K562 (cell line): ENCODE results near the gene ATP2A1. TPM values are rescaled to one million over a fixed set of nuclear protein-coding genes. Genes with fewer than 3 reads are reported as not detected.
A peak's percentile ranks its signal among the peaks of the same experiment; 100 is the strongest.

Source experiments
- ATAC-seq: fragments of 200-7000 bp; cut with Tn5 transposase; 3 replicates; pipeline ENCODE4 v1.9.1; 2020; ENCODE audit warnings: moderate library complexity
- BruUV-seq: library from RNA; stranded (reverse); fragments of 400-500 nt; replicated peaks from 2 replicates; lab custom pipeline; 2021; lab: Mats Ljungman, UMichigan
- CTCF ChIA-PET: fragments of 300-600 bp; formaldehyde crosslinking; extraction: SDS; loops from one replicate; lab custom pipeline; 2021; ENCODE audit warnings: low intra/inter-chr PET ratio; lab: Yijun Ruan, JAX
- POLR2A ChIA-PET: fragments of 300-600, 350-650 bp; sonication (Branson Sonifier 250); formaldehyde crosslinking; extraction: SDS; loops from one replicate; lab custom pipeline; 2021; ENCODE audit warnings: antibody characterized with exemption, inconsistent platforms; lab: Yijun Ruan, JAX
- DNase-seq, 4 experiments: peaks; one replicate each; pipeline versions ENCODE4 v3.0.0 to v3.0.0-alpha.2; 2011 to 2018; ENCODE audit warnings: low spot score in 3 of 4, mixed read lengths in 3 of 4; ENCODE audit errors: extremely low read depth in 1 of 4
- FAIRE-seq: peaks from 2 replicates; lab custom pipeline; 2011; peaks lifted over from hg19 to GRCh38; lab: Jason Lieb, UNC
- H2AFZ ChIP-seq: 2 replicates; pipeline ENCODE4 v1.6.0; 2011; ENCODE audit warnings: low read depth, low read length, control low read depth, inconsistent platforms
- H3K27ac ChIP-seq: fragments of 200-600 bp; 3 replicates; pipeline ENCODE4 v1.8.0; 2011; ENCODE audit warnings: low read depth, mild to moderate bottlenecking, control low read depth, inconsistent platforms, low read length, moderate library complexity, mixed read lengths; ENCODE audit errors: extremely low read depth
- H3K27me3 ChIP-seq, 2 experiments: fragments of 300-600 bp in 1 of 2; 2 replicates in 1 of 2; 3 replicates in 1 of 2; pipeline versions ENCODE4 v1.6.0 to v1.8.0; 2011; ENCODE audit warnings: inconsistent platforms in 2 of 2, low read length in 2 of 2, mild to moderate bottlenecking in 1 of 2, mixed read lengths in 1 of 2, moderate library complexity in 1 of 2; ENCODE audit not compliant: control insufficient read depth in 2 of 2, insufficient read depth in 2 of 2
- H3K36me3 ChIP-seq: fragments of 300-600 bp; 3 replicates; pipeline ENCODE4 v1.8.0; 2011; ENCODE audit warnings: mild to moderate bottlenecking, low read length, inconsistent platforms; ENCODE audit not compliant: control insufficient read depth, insufficient read depth
- H3K4me1 ChIP-seq, 2 experiments: fragments of 200-600 bp in 1 of 2; replicated peaks in 1 of 2; 2 replicates in 1 of 2; 3 replicates in 1 of 2; pipeline versions ENCODE4 v1.5.1 to v1.8.0; 2011; ENCODE audit warnings: inconsistent platforms in 2 of 2, low read length in 2 of 2, mild to moderate bottlenecking in 1 of 2, mixed read lengths in 1 of 2, moderate library complexity in 1 of 2; ENCODE audit not compliant: control insufficient read depth in 2 of 2, insufficient read depth in 2 of 2
- H3K4me2 ChIP-seq: 2 replicates; pipeline ENCODE4 v1.6.1; 2011; ENCODE audit warnings: low read length, control low read depth, inconsistent platforms, mixed read lengths; ENCODE audit not compliant: insufficient read depth
- H3K4me3 ChIP-seq: fragments of 200-600 bp; sonication (generic), shearing (Covaris generic); 2 replicates; pipeline ENCODE4 v1.5.1; 2016; ENCODE audit warnings: control low read depth, inconsistent platforms
- H3K79me2 ChIP-seq: fragments of 200-600 bp; 3 replicates; pipeline ENCODE4 v1.8.0; 2011; ENCODE audit warnings: low read length, inconsistent platforms; ENCODE audit not compliant: control insufficient read depth, insufficient read depth
- H3K9ac ChIP-seq, 2 experiments: 2 replicates each; pipeline versions ENCODE4 v1.6.0 to v1.6.1; 2011; ENCODE audit warnings: low read depth in 2 of 2, low read length in 2 of 2, control low read depth in 1 of 2, inconsistent platforms in 1 of 2, mild to moderate bottlenecking in 1 of 2, mixed read lengths in 1 of 2; ENCODE audit not compliant: insufficient read depth in 1 of 2
- H3K9me1 ChIP-seq: one replicate; pipeline ENCODE4 v1.6.0; 2011; ENCODE audit warnings: inconsistent platforms, mild to moderate bottlenecking, low read length, moderate library complexity; ENCODE audit not compliant: control insufficient read depth, insufficient read depth
- H3K9me3 ChIP-seq: replicated peaks from 2 replicates; pipeline ENCODE4 v1.5.1; 2011; ENCODE audit warnings: low read depth, low read length, inconsistent platforms; ENCODE audit not compliant: control insufficient read depth, insufficient read depth
- H4K20me1 ChIP-seq: replicated peaks from 2 replicates; pipeline ENCODE4 v1.6.1; 2011; ENCODE audit warnings: low read length, inconsistent platforms, mixed read lengths; ENCODE audit not compliant: control insufficient read depth, insufficient read depth
- CBX3 ChIP-seq, 2 experiments: IDR thresholded peaks; 1 replicate in 1 of 2; 2 replicates in 1 of 2; pipeline ENCODE4 v1.6.1; 2012; ENCODE audit warnings: inconsistent platforms in 2 of 2, low read length in 2 of 2, borderline replicate concordance in 1 of 2, control low read depth in 1 of 2
- ERF ChIP-seq: fragments of 450-650 bp; formaldehyde crosslinking; IDR thresholded peaks from 2 replicates; pipeline ENCODE4 v1.4.0; 2020; ENCODE audit warnings: mild to moderate bottlenecking, mixed read lengths
- HDAC6 ChIP-seq: IDR thresholded peaks from 2 replicates; pipeline ENCODE4 v1.6.1; 2012; ENCODE audit warnings: low read depth, mild to moderate bottlenecking, control low read depth, inconsistent platforms, low read length, moderate library complexity
- HLTF ChIP-seq: fragments of 450-650 bp; IDR thresholded peaks from 2 replicates; pipeline ENCODE4 v1.6.1; 2016
- JUND ChIP-seq, 2 experiments: IDR thresholded peaks; 2 replicates in 1 of 2; 3 replicates in 1 of 2; pipeline ENCODE4 v1.6.1; 2011; ENCODE audit warnings: borderline replicate concordance in 2 of 2, low read depth in 2 of 2, low read length in 2 of 2, improper control_type of control experiment in 1 of 2, missing biosample characterization in 1 of 2, missing genetic modification characterization in 1 of 2, missing genetic modification reagents in 1 of 2
- KDM2B ChIP-seq: fragments of 250-450 bp; sonication (Bioruptor Pico); IDR thresholded peaks from 2 replicates; pipeline ENCODE4 v1.8.0; 2021; ENCODE audit warnings: mild to moderate bottlenecking, moderate library complexity
- MTA1 ChIP-seq: fragments of 450-650 bp; IDR thresholded peaks from 2 replicates; pipeline ENCODE4 v1.6.1; 2017; ENCODE audit warnings: borderline replicate concordance
- NEUROD1 ChIP-seq: fragments of 150-350 bp; IDR thresholded peaks from 2 replicates; pipeline ENCODE4 v1.6.1; 2014; ENCODE audit warnings: borderline replicate concordance, low read length, low read depth; ENCODE audit not compliant: partially characterized antibody
- NFXL1 ChIP-seq: fragments of 450-650 bp; formaldehyde crosslinking; IDR thresholded peaks from 2 replicates; pipeline ENCODE4 v1.4.0; 2021; ENCODE audit warnings: mild to moderate bottlenecking
- POLR3G ChIP-seq: IDR thresholded peaks from 2 replicates; pipeline ENCODE4 v1.6.1; 2011; ENCODE audit not compliant: insufficient read length, insufficient replicate concordance; ENCODE audit errors: extremely low read depth
- SMAD1 ChIP-seq: fragments of 150-350 bp; IDR thresholded peaks from 2 replicates; pipeline ENCODE4 v1.6.1; 2014; ENCODE audit warnings: low read length, low read depth; ENCODE audit not compliant: partially characterized antibody
- TCF3 ChIP-seq: sonication (generic); formaldehyde crosslinking; IDR thresholded peaks from 2 replicates; pipeline ENCODE4 v1.4.0; 2020; ENCODE audit warnings: mild to moderate bottlenecking, missing genetic modification reagents
- ZNF212 ChIP-seq: fragments of 450-650 bp; formaldehyde crosslinking; IDR thresholded peaks from 2 replicates; pipeline ENCODE4 v1.4.0; 2020; ENCODE audit warnings: mild to moderate bottlenecking
- ZNF57 ChIP-seq: fragments of 450-650 bp; formaldehyde crosslinking; IDR thresholded peaks from 2 replicates; pipeline ENCODE4 v1.4.0; 2020; ENCODE audit warnings: mild to moderate bottlenecking, moderate library complexity
- WGBS: fragments of 100-300 bp; shearing (Covaris generic); methylation state at CpG from one replicate; pipeline ENCODE4 v1.1.6; 2016; ENCODE audit warnings: low coverage, mixed read lengths; ENCODE audit not compliant: insufficient coverage; ENCODE audit errors: missing lambda C conversion rate; 5-methylcytosine and 5-hydroxymethylcytosine counted together
- in situ Hi-C: fragments of 300-500 bp; cut with MboI; formaldehyde crosslinking; loops from 4 replicates; pipeline ENCODE4 v1.15.0; 2018; ENCODE audit warnings: inconsistent platforms, mixed read lengths
- intact Hi-C: fragments of 100-400 bp; cut with micrococcal nuclease; formaldehyde crosslinking; loops from 2 replicates; pipeline ENCODE4 v1.14.2; 2022
- polyA plus RNA-seq, 8 experiments: library from polyadenylated mRNA; depleted of rRNA in 4 of 8; stranded (reverse) in 5 of 8; unstranded in 3 of 8; fragments of >200 nt; fragmentation: Nextera tagmentation in 2 of 8; fragmentation: Illumina TruSeq in 1 of 8; extraction: Ambion mirVana in 2 of 8; extraction: Trizol in 1 of 8; gene quantifications; 2 replicates each; pipeline versions ENCODE4 v1.2.1 to v1.2.3, GENCODE V29; 2011 to 2014; ENCODE audit warnings: inconsistent platforms in 1 of 8, missing spikeins in 1 of 8
- total RNA-seq, 7 experiments: library from RNA; depleted of rRNA in 6 of 7; stranded (reverse); fragments of >200 nt in 6 of 7; fragmentation: Illumina TruSeq in 2 of 7; extraction: Trizol in 2 of 7; gene quantifications; 2 replicates each; pipeline versions ENCODE4 v1.2.1 to v1.2.3, GENCODE V29; 2011 to 2021; ENCODE audit warnings: low replicate concordance in 1 of 7
- TF ChIP-seq, protein P1 (sequence below): fragments of 250-450 bp; sonication (Bioruptor Pico); IDR thresholded peaks from 2 replicates; pipeline ENCODE4 v1.5.0; 2021
- TF ChIP-seq, protein P2 (sequence below): fragments of 200-800 bp; sonication (Bioruptor generic); IDR thresholded peaks from 2 replicates; pipeline ENCODE4 v1.6.1; 2017; ENCODE audit warnings: missing genetic modification characterization, missing compliant biosample characterization
- TF ChIP-seq, protein P3 (sequence below): fragments of 450-650 bp; formaldehyde crosslinking; IDR thresholded peaks from 2 replicates; pipeline ENCODE4 v1.4.0; 2022; ENCODE audit warnings: missing genetic modification characterization

Gene ATP2A1
- total and polyA plus RNA-seq, 9 of the 15 experiments (the other 6 are each of a cell fraction or from before 2014, with no cell fraction given), result 0.25 to 2.6 (median 0.65) TPM

DNA sequence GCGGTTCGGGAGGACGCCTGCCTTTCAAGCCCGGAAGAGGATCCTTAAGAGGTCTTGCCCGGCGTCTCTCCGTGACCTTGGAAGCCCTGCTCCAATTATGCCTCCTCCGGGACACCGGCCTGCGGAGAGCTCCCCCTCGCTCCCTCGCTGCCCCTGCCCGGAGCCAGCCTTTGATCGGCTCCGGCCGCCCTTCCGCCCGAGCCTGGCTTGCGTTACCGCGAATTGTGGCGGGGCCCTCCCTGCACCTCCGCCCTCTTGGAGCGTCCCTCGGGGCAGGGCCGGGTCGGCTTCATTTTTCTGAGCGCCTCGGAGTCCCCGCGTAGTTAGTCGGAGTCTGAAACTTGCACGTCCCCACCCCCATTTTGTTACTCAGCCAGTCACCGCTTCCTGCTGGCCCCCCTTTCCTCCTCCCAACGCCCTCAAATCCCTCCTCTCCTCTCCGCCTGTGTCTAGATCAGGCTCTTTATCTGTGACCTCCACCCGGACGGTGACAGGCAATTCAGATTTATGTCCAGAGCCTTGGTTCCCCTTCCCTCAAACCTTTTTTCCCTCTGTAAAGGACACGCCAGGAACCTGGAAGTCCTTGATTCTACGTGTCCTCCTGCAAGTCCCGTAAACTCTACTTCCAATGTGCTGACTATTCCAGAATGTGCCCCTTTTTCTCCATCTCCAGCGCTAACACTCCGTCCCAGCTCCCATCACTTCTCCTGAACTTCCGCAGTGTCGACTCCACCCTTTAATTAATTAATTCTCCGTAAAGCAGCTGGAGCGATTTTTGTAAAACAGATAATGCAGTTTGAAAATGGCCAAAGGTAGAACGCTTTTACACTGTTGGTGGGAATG lies 47.3 kb downstream of the ATP2A1 start:
- H3K4me1 ChIP-seq, result peaks cover 9 to 15% of the 10 kb centered on the region in 2 experiments
- under 1% methylated on average over 42 of the region's 48 CpGs for WGBS
- in situ Hi-C loops (loop anchor here (25.0 kb wide), 1 partner anchor 488 kb away; no protein-coding TSS in a partner anchor), intact Hi-C loops (no loop called here)
- H3K4me3 ChIP-seq, result peak overlapping the region; percentile 100
- peak overlapping the region; percentile 98 for H3K27ac ChIP-seq
- H3K79me2 ChIP-seq, result no peaks in the 10 kb centered on the region
- CTCF ChIA-PET, result interaction anchor here (0.6 kb wide), 1 partner anchor 18 kb away, joined by 3 read pairs; no protein-coding TSS in a partner anchor
- H3K9me1 ChIP-seq, result peaks cover 5% of the 10 kb centered on the region
- H2AFZ ChIP-seq, result peak overlapping the region; percentile 85
- ATAC-seq (peak; percentile 81), FAIRE-seq (peak; percentile 99), DNase-seq (peak; percentile 72 to 93 (median 80))
- H3K9me3 ChIP-seq, result no peaks in the 10 kb centered on the region
- TSS peak; percentile 56 for BruUV-seq
- peak overlapping the region; percentile 86 for H3K4me2 ChIP-seq
- H3K27me3 ChIP-seq, result no peaks in the 10 kb centered on the region
- peak overlapping the region; percentile 89 to 99 for H3K9ac ChIP-seq
- no peaks in the 10 kb centered on the region for H4K20me1 ChIP-seq
- H3K36me3 ChIP-seq, result no peaks in the 10 kb centered on the region
- POLR2A ChIA-PET, result interaction anchor here (0.6 to 1.7 kb wide), 5 partner anchors 17 to 78 kb away, joined by 3 to 5 read pairs (median 4); no protein-coding TSS in a partner anchor
- TF ChIP-seq MTA1 (peak; percentile 82), NEUROD1 (peak; percentile 44), HLTF (peak; percentile 90), SMAD1 (peak; percentile 56), ZNF57 (0 out of 2 replicates have a peak, but pooled peaks have one; percentile 19), HDAC6 (no peak), KDM2B (CRISPR knock-in tag) (0 out of 2 replicates have a peak, but pooled peaks have one; percentile 26), ZNF212 (peak; percentile 74; the same call in 1 of the 2 replicates), NFXL1 (0 out of 2 replicates have a peak, but pooled peaks have one; percentile 32), POLR3G (no peak), JUND (IDR thresholded peaks at IDR 0.05; ENCODE audit: borderline replicate concordance, low read depth, low read length) (peak; percentile 62; the same call in 1 of the 2 replicates), JUND (tag; IDR thresholded peaks at IDR 0.05; ENCODE audit: borderline replicate concordance, low read depth, low read length) (no peak; the same call in 2 of the 3 replicates), TCF3 (CRISPR knock-in tag) (peak; percentile 94), CBX3 (IDR thresholded peaks at IDR 0.05; ENCODE audit: borderline replicate concordance in 1 of 2, low read length in 2 of 2) (0 out of 3 replicates have a peak, but pooled peaks of 1 of the 2 experiments have one; percentile 54), ERF (CRISPR knock-in tag) (peak; percentile 73; the same call in 1 of the 2 replicates)
- TF ChIP-seq, protein P1, sequence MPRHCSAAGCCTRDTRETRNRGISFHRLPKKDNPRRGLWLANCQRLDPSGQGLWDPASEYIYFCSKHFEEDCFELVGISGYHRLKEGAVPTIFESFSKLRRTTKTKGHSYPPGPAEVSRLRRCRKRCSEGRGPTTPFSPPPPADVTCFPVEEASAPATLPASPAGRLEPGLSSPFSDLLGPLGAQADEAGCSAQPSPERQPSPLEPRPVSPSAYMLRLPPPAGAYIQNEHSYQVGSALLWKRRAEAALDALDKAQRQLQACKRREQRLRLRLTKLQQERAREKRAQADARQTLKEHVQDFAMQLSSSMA (CRISPR knock-in tag), result 0 out of 2 replicates have a peak, but pooled peaks have one; percentile 64
- TF ChIP-seq, protein P2, sequence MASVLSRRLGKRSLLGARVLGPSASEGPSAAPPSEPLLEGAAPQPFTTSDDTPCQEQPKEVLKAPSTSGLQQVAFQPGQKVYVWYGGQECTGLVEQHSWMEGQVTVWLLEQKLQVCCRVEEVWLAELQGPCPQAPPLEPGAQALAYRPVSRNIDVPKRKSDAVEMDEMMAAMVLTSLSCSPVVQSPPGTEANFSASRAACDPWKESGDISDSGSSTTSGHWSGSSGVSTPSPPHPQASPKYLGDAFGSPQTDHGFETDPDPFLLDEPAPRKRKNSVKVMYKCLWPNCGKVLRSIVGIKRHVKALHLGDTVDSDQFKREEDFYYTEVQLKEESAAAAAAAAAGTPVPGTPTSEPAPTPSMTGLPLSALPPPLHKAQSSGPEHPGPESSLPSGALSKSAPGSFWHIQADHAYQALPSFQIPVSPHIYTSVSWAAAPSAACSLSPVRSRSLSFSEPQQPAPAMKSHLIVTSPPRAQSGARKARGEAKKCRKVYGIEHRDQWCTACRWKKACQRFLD (CRISPR knock-in tag), result peak; percentile 76; the same call in 1 of the 2 replicates
- TF ChIP-seq, protein P3, sequence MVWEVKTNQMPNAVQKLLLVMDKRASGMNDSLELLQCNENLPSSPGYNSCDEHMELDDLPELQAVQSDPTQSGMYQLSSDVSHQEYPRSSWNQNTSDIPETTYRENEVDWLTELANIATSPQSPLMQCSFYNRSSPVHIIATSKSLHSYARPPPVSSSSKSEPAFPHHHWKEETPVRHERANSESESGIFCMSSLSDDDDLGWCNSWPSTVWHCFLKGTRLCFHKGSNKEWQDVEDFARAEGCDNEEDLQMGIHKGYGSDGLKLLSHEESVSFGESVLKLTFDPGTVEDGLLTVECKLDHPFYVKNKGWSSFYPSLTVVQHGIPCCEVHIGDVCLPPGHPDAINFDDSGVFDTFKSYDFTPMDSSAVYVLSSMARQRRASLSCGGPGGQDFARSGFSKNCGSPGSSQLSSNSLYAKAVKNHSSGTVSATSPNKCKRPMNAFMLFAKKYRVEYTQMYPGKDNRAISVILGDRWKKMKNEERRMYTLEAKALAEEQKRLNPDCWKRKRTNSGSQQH (CRISPR knock-in tag), result no peak
